MM.1S (cell line): ENCODE results near the gene TGIF1.

ENCODE experiments used
- DNase-seq: peaks from one replicate; pipeline ENCODE4 v3.0.0-alpha.2; 2015
- H2AFZ ChIP-seq: fragments of 300-600 bp; sonication (generic); 2 replicates; pipeline ENCODE4 v1.6.0; 2016; ENCODE audit warnings: antibody characterized with exemption, low read length
- H3F3A ChIP-seq: fragments of 300-600 bp; sonication (generic); 2 replicates; pipeline ENCODE4 v1.6.1; 2016; ENCODE audit warnings: mild to moderate bottlenecking, antibody characterized with exemption, low read length, moderate library complexity, mixed read lengths; ENCODE audit not compliant: insufficient read depth
- H3K27ac ChIP-seq: fragments of 300-600 bp; sonication (generic); 2 replicates; pipeline ENCODE4 v1.5.1; 2016; ENCODE audit warnings: mild to moderate bottlenecking, low read length
- H3K27me3 ChIP-seq: fragments of 300-600 bp; sonication (generic); replicated peaks from 2 replicates; pipeline ENCODE4 v1.6.0; 2016; ENCODE audit warnings: low read length; ENCODE audit not compliant: insufficient read depth
- H3K36me3 ChIP-seq: fragments of 300-600 bp; sonication (generic); replicated peaks from 2 replicates; pipeline ENCODE4 v1.6.1; 2016; ENCODE audit warnings: mild to moderate bottlenecking, low read length, mixed read lengths; ENCODE audit not compliant: insufficient read depth
- H3K4me1 ChIP-seq: fragments of 300-600 bp; sonication (generic); 2 replicates; pipeline ENCODE4 v1.6.1; 2016; ENCODE audit warnings: low read length, mixed read lengths
- H3K4me2 ChIP-seq: fragments of 300-600 bp; sonication (generic); 2 replicates; pipeline ENCODE4 v1.6.0; 2016; ENCODE audit warnings: low read depth, low read length
- H3K4me3 ChIP-seq: fragments of 300-600 bp; sonication (generic); 2 replicates; pipeline ENCODE4 v1.5.1; 2016; ENCODE audit warnings: low read length, mixed read lengths
- H3K79me2 ChIP-seq: fragments of 300-600 bp; sonication (generic); 2 replicates; pipeline ENCODE4 v1.6.1; 2016; ENCODE audit warnings: mixed run types, low read length, mixed read lengths
- H3K9ac ChIP-seq: fragments of 300-600 bp; sonication (generic); 2 replicates; pipeline ENCODE4 v1.6.1; 2016; ENCODE audit warnings: low read length, mixed read lengths
- H3K9me2 ChIP-seq: fragments of 300-600 bp; sonication (generic); replicated peaks from 2 replicates; pipeline ENCODE4 v1.6.1; 2016; ENCODE audit warnings: mild to moderate bottlenecking, low read length, mixed read lengths; ENCODE audit not compliant: insufficient read depth
- H3K9me3 ChIP-seq: fragments of 300-600 bp; sonication (generic); replicated peaks from 2 replicates; pipeline ENCODE4 v1.6.1; 2016; ENCODE audit warnings: mild to moderate bottlenecking, low read length, mixed read lengths; ENCODE audit not compliant: insufficient read depth
- H4K20me1 ChIP-seq: fragments of 300-600 bp; sonication (generic); 2 replicates; pipeline ENCODE4 v1.6.1; 2016; ENCODE audit warnings: mild to moderate bottlenecking, low read length, moderate library complexity, mixed read lengths; ENCODE audit not compliant: insufficient read depth
- CTCF ChIP-seq: fragments of 300-600 bp; sonication (generic); IDR thresholded peaks from 2 replicates; pipeline ENCODE4 v1.5.1; 2016; ENCODE audit warnings: antibody characterized with exemption, low read length, mixed read lengths
- EZH2 ChIP-seq: fragments of 300-600 bp; sonication (generic); optimal IDR thresholded peaks from 2 replicates; pipeline ENCODE3; 2017; ENCODE audit warnings: low read depth, mild to moderate bottlenecking, antibody characterized with exemption, low read length, mixed read lengths
- EZH2phosphoT487 ChIP-seq: fragments of 300-600 bp; sonication (generic); IDR thresholded peaks from 2 replicates; pipeline ENCODE4 v1.6.1; 2018; ENCODE audit warnings: antibody characterized with exemption, low read length

TGIF1 gene

GRCh38 chr18:3402982-3403451 is 47.0 kb upstream of the TGIF1 start:
- Histone ChIP-seq H3F3A (no peaks in the 10 kb centered on the region), H3K4me2 (no peak overlapping the region), H2AFZ (no peak overlapping the region), H3K27me3 (no peaks in the 10 kb centered on the region), H3K4me3 (no peak overlapping the region), H3K4me1 (0 out of 2 replicates have a peak, but pooled peaks cover 3% of the 10 kb centered on the region), H3K9me3 (no peaks in the 10 kb centered on the region), H3K27ac (no peak overlapping the region), H3K9ac (no peak overlapping the region), H3K36me3 (no peaks in the 10 kb centered on the region), H3K9me2 (no peaks in the 10 kb centered on the region), H4K20me1 (no peaks in the 10 kb centered on the region), H3K79me2 (no peaks in the 10 kb centered on the region)
- TF ChIP-seq EZH2 (no peak), CTCF (no peak), EZH2phosphoT487 (no peak)
- DNase-seq: peak; percentile 13

GRCh38 chr18:3405713-3406112 is 44.3 kb upstream of the TGIF1 start:
- Histone ChIP-seq H3K79me2 (no peaks in the 10 kb centered on the region), H3K9me3 (no peaks in the 10 kb centered on the region), H3K27me3 (no peaks in the 10 kb centered on the region), H3K9ac (no peak overlapping the region), H3K27ac (no peak overlapping the region), H2AFZ (no peak overlapping the region), H3K36me3 (no peaks in the 10 kb centered on the region), H3K4me1 (0 out of 2 replicates have a peak, but pooled peaks cover 3% of the 10 kb centered on the region), H3K4me2 (no peak overlapping the region), H4K20me1 (no peaks in the 10 kb centered on the region), H3F3A (no peaks in the 10 kb centered on the region), H3K4me3 (no peak overlapping the region), H3K9me2 (no peaks in the 10 kb centered on the region)
- TF ChIP-seq CTCF (no peak), EZH2 (no peak), EZH2phosphoT487 (no peak)
- DNase-seq: no peak

GRCh38 chr18:3408107-3408506 is 41.9 kb upstream of the TGIF1 start:
- no peaks in the 10 kb centered on the region for H3K27me3 ChIP-seq

More at GRCh38 chr18:3408107-3408506, 41.9 kb upstream of the TGIF1 start:
- Histone ChIP-seq H3K4me1 (no peaks in the 10 kb centered on the region), H3K27ac (no peak overlapping the region), H4K20me1 (no peaks in the 10 kb centered on the region), H3F3A (no peaks in the 10 kb centered on the region), H2AFZ (no peak overlapping the region), H3K9me3 (no peaks in the 10 kb centered on the region), H3K4me3 (no peak overlapping the region), H3K36me3 (no peaks in the 10 kb centered on the region), H3K9ac (no peak overlapping the region), H3K9me2 (no peaks in the 10 kb centered on the region), H3K79me2 (no peaks in the 10 kb centered on the region), H3K4me2 (no peak overlapping the region)
- DNase-seq: no peak
- no peak for TF ChIP-seq CTCF
- TF ChIP-seq EZH2phosphoT487: no peak
- TF ChIP-seq EZH2: no peak
